Lower leg skin (tissue), 3 donors: ENCODE data around the gene RUFY3.

Experiments
- POLR2A ChIP-seq, 2 donors: fragments of 450-650 bp; IDR thresholded peaks; one replicate each; pipeline ENCODE4 v1.6.1; 2016 to 2017; ENCODE audit warnings: antibody characterized with exemption in 2 of 2, mild to moderate bottlenecking in 1 of 2, moderate library complexity in 1 of 2
- TF ChIP-seq, protein P1 (sequence below), 3 donors: fragments of 450-650 bp; IDR thresholded peaks; one replicate each; pipeline ENCODE4 v1.5.1; 2016; ENCODE audit warnings: antibody characterized with exemption in 3 of 3, mild to moderate bottlenecking in 3 of 3, moderate library complexity in 2 of 3

DNA sequence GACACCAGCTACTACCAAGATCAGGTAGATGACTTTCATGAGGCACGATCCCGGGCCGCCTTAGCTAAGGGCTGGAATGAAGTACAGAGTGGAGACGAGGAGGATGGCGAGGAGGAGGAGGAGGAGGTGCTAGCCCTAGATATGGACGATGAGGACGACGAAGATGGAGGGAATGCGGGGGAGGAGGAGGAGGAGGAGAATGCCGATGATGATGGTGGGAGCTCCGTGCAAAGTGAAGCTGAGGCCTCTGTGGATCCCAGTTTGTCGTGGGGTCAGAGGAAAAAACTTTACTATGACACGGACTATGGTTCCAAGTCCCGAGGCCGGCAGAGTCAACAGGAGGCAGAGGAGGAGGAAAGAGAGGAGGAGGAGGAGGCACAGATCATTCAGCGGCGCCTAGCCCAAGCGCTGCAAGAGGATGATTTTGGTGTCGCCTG is 33.0 kb upstream of the RUFY3 start:
- TF ChIP-seq, protein P1, sequence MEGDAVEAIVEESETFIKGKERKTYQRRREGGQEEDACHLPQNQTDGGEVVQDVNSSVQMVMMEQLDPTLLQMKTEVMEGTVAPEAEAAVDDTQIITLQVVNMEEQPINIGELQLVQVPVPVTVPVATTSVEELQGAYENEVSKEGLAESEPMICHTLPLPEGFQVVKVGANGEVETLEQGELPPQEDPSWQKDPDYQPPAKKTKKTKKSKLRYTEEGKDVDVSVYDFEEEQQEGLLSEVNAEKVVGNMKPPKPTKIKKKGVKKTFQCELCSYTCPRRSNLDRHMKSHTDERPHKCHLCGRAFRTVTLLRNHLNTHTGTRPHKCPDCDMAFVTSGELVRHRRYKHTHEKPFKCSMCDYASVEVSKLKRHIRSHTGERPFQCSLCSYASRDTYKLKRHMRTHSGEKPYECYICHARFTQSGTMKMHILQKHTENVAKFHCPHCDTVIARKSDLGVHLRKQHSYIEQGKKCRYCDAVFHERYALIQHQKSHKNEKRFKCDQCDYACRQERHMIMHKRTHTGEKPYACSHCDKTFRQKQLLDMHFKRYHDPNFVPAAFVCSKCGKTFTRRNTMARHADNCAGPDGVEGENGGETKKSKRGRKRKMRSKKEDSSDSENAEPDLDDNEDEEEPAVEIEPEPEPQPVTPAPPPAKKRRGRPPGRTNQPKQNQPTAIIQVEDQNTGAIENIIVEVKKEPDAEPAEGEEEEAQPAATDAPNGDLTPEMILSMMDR (IDR thresholded peaks at IDR 0.05) = no peak
- no peak for TF ChIP-seq POLR2A (IDR thresholded peaks at IDR 0.05)
